ENCODE data around the gene CLNK. TPM values are rescaled to one million over a fixed set of nuclear protein-coding genes. Genes with fewer than 3 reads are reported as not detected.

The CLNK gene
- polyA plus RNA-seq, 1 of the 3 experiments (the other 2 are of a cell fraction), result not detected

DNA sequence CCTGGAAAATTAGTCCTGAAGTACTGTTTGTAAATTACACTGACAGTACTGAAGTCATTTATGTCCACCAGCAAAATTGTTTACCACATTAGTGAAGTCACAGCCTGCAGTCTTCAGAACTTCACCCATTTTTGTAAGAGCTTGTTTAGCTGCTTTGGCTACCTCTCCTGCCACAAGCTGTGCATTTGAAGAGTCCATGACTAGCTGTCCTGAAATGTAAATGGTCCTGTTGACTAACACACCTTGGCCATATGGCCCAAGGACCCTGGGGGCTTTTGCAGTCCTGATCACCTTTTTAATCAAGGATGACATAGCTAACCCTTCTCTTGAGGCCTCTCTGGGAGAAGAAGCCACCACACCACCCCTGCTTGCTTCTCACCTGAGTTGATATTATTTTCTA is 205.9 kb downstream of the CLNK start:
- no peak for DNase-seq

More for the DNA sequence above, 205.9 kb downstream of the CLNK start:
- H3K9me3 ChIP-seq, result no peaks in the 10 kb centered on the region; the same call in 1 of the 2 replicates
- no peaks in the 10 kb centered on the region for H3K9me2 ChIP-seq
- no peaks in the 10 kb centered on the region for H3K79me2 ChIP-seq (ENCODE audit: insufficient read depth)
- no peak for TF ChIP-seq MXI1 (IDR thresholded peaks at IDR 0.05; ENCODE audit: low read depth, low read length)
- no peak for TF ChIP-seq MEF2A (IDR thresholded peaks at IDR 0.05; ENCODE audit: borderline replicate concordance, low read depth)
- no peak for TF ChIP-seq YY1 (IDR thresholded peaks at IDR 0.05; ENCODE audit: low read depth)
- no peak for TF ChIP-seq FOXM1 (IDR thresholded peaks at IDR 0.05; ENCODE audit: low read depth)
- TF ChIP-seq RAD21 (IDR thresholded peaks at IDR 0.05; ENCODE audit: low read length), result no peak
- TF ChIP-seq NRF1 (IDR thresholded peaks at IDR 0.05; ENCODE audit: low read depth, low read length), result no peak
- TF ChIP-seq REST (IDR thresholded peaks at IDR 0.05; ENCODE audit: low read depth, low read length), result no peak
- TF ChIP-seq GABPA (IDR thresholded peaks at IDR 0.05; ENCODE audit: low read depth), result no peak
- TF ChIP-seq, protein P1, sequence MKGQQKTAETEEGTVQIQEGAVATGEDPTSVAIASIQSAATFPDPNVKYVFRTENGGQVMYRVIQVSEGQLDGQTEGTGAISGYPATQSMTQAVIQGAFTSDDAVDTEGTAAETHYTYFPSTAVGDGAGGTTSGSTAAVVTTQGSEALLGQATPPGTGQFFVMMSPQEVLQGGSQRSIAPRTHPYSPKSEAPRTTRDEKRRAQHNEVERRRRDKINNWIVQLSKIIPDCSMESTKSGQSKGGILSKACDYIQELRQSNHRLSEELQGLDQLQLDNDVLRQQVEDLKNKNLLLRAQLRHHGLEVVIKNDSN (IDR thresholded peaks at IDR 0.05; ENCODE audit: borderline replicate concordance, low read depth), result no peak
- no peak for TF ChIP-seq SMC3 (IDR thresholded peaks at IDR 0.05; ENCODE audit: low read depth, low read length)
- no peak for TF ChIP-seq GATA2 (CRISPR knock-in tag; IDR thresholded peaks at IDR 0.05)
- TF ChIP-seq ELF1 (IDR thresholded peaks at IDR 0.05), result no peak
- TF ChIP-seq NFIC (IDR thresholded peaks at IDR 0.05; ENCODE audit: borderline replicate concordance), result no peak
- TF ChIP-seq RFX5 (IDR thresholded peaks at IDR 0.05; ENCODE audit: low read length), result no peak
- TF ChIP-seq, protein P2, sequence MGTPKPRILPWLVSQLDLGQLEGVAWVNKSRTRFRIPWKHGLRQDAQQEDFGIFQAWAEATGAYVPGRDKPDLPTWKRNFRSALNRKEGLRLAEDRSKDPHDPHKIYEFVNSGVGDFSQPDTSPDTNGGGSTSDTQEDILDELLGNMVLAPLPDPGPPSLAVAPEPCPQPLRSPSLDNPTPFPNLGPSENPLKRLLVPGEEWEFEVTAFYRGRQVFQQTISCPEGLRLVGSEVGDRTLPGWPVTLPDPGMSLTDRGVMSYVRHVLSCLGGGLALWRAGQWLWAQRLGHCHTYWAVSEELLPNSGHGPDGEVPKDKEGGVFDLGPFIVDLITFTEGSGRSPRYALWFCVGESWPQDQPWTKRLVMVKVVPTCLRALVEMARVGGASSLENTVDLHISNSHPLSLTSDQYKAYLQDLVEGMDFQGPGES (IDR thresholded peaks at IDR 0.05; ENCODE audit: low read depth, low read length), result no peak
- no peak for TF ChIP-seq SIN3A (IDR thresholded peaks at IDR 0.05; ENCODE audit: borderline replicate concordance, low read depth, low read length)
- TF ChIP-seq TEAD4 (IDR thresholded peaks at IDR 0.05; ENCODE audit: borderline replicate concordance, insufficient read depth), result no peak
- no peaks in the 10 kb centered on the region for H3K4me1 ChIP-seq (ENCODE audit: control insufficient read depth in 1 of 2, insufficient read depth in 2 of 2, low read depth in 1 of 2, low read length in 1 of 2)
- H4K20me1 ChIP-seq (ENCODE audit: insufficient read depth), result no peaks in the 10 kb centered on the region
- no peak overlapping the region for H3K9ac ChIP-seq
- CTCF ChIA-PET, result interaction anchor here (1.1 to 1.5 kb wide), 3 partner anchors 13 to 59 kb away, joined by 3 to 7 read pairs (median 4); no protein-coding TSS in a partner anchor
- H3K27ac ChIP-seq (ENCODE audit: low read depth in 2 of 2, low read length in 1 of 2), result no peak overlapping the region
- no peaks in the 10 kb centered on the region for H3K36me3 ChIP-seq (replicated peaks in 1 of 2; ENCODE audit: control insufficient read depth in 1 of 2, insufficient read depth in 2 of 2, low read length in 1 of 2)
- no peak overlapping the region for H3K4me3 ChIP-seq (ENCODE audit: low read depth in 2 of 2, low read length in 1 of 2)
- H3K4me2 ChIP-seq, result no peak overlapping the region
- POLR2A ChIA-PET, result no interaction called here
- no peaks in the 10 kb centered on the region; the same call in 1 of the 2 replicates for H3K27me3 ChIP-seq (ENCODE audit: insufficient read depth)
- no peaks in the 10 kb centered on the region for H3F3A ChIP-seq (replicated peaks; ENCODE audit: insufficient read depth)
- H2AFZ ChIP-seq (ENCODE audit: low read depth), result no peak overlapping the region
